DOHH2 (cell line): ENCODE data around the gene OR10A3.

ENCODE experiments used
- H3F3A ChIP-seq: fragments of 200-600 bp; sonication (generic), shearing (Covaris generic); 2 replicates; pipeline ENCODE4 v1.6.0; 2016; ENCODE audit warnings: antibody characterized with exemption, mild to moderate bottlenecking; ENCODE audit not compliant: control insufficient read depth, insufficient read depth
- H3K27ac ChIP-seq: fragments of 200-600 bp; sonication (generic); 2 replicates; pipeline ENCODE4 v1.5.1; 2014; ENCODE audit warnings: low read depth, mild to moderate bottlenecking, low read length, moderate library complexity
- H3K27me3 ChIP-seq: fragments of 200-600 bp; sonication (generic); 2 replicates; pipeline ENCODE4 v1.6.1; 2014; ENCODE audit warnings: mild to moderate bottlenecking, low read length, mixed read lengths; ENCODE audit not compliant: control insufficient read depth
- H3K36me3 ChIP-seq: fragments of 200-600 bp; sonication (generic); 2 replicates; pipeline ENCODE4 v1.6.1; 2014; ENCODE audit warnings: mild to moderate bottlenecking, low read length, moderate library complexity, mixed read lengths; ENCODE audit not compliant: control insufficient read depth
- H3K4me1 ChIP-seq: fragments of 200-600 bp; sonication (generic); 2 replicates; pipeline ENCODE4 v1.6.1; 2014; ENCODE audit warnings: mild to moderate bottlenecking, low read length, mixed read lengths; ENCODE audit not compliant: control insufficient read depth
- H3K4me2 ChIP-seq: fragments of 200-600 bp; sonication (generic); 2 replicates; pipeline ENCODE4 v1.6.0; 2014; ENCODE audit warnings: mild to moderate bottlenecking, low read length, moderate library complexity
- H3K4me3 ChIP-seq: fragments of 200-600 bp; sonication (generic); 2 replicates; pipeline ENCODE4 v1.5.1; 2014; ENCODE audit warnings: mild to moderate bottlenecking, low read length, mixed read lengths
- H3K79me2 ChIP-seq: fragments of 200-600 bp; sonication (generic); 2 replicates; pipeline ENCODE4 v1.6.1; 2014; ENCODE audit warnings: mild to moderate bottlenecking, low read length, mixed read lengths; ENCODE audit not compliant: control insufficient read depth
- H3K9me2 ChIP-seq: fragments of 200-600 bp; sonication (generic); replicated peaks from 2 replicates; pipeline ENCODE4 v1.6.1; 2014; ENCODE audit warnings: mild to moderate bottlenecking, low read length, mixed read lengths; ENCODE audit not compliant: control insufficient read depth
- H3K9me3 ChIP-seq: fragments of 200-600 bp; sonication (generic); 2 replicates; pipeline ENCODE4 v1.6.1; 2014; ENCODE audit warnings: antibody characterized with exemption, low read length, mixed read lengths; ENCODE audit not compliant: control insufficient read depth, insufficient read depth
- H4K20me1 ChIP-seq: fragments of 200-600 bp; sonication (generic); 2 replicates; pipeline ENCODE4 v1.6.0; 2014; ENCODE audit warnings: low read depth, mild to moderate bottlenecking, antibody characterized with exemption, low read length, moderate library complexity; ENCODE audit not compliant: control insufficient read depth, insufficient read depth
- CTCF ChIP-seq: fragments of 200-600 bp; sonication (generic); IDR thresholded peaks from one replicate; pipeline ENCODE4 v1.5.1; 2014; ENCODE audit warnings: antibody characterized with exemption, mild to moderate bottlenecking, low read depth, low read length; ENCODE audit not compliant: poor library complexity, severe bottlenecking
- EZH2phosphoT487 ChIP-seq: fragments of 200-600 bp; sonication (generic); IDR thresholded peaks from 2 replicates; pipeline ENCODE4 v1.6.1; 2017; ENCODE audit warnings: borderline replicate concordance, mild to moderate bottlenecking, antibody characterized with exemption, low read length, moderate library complexity, mixed read lengths

OR10A3 gene

GRCh38 chr11:7974668-7975067 lies 33.2 kb upstream of the OR10A3 start:
- no peaks in the 10 kb centered on the region for H3K36me3 ChIP-seq
- no peaks in the 10 kb centered on the region for H3K27me3 ChIP-seq
- H4K20me1 ChIP-seq, result no peaks in the 10 kb centered on the region
- no peaks in the 10 kb centered on the region for H3K79me2 ChIP-seq
- H3K9me3 ChIP-seq, result no peaks in the 10 kb centered on the region
- 0 out of 2 replicates have a peak, but pooled peaks cover 2% of the 10 kb centered on the region for H3K4me1 ChIP-seq
- H3K4me2 ChIP-seq, result no peak overlapping the region
- no peaks in the 10 kb centered on the region for H3K9me2 ChIP-seq
- TF ChIP-seq EZH2phosphoT487, result no peak
- TF ChIP-seq CTCF, result no peak
- H3K27ac ChIP-seq, result no peak overlapping the region
- no peak overlapping the region for H3K4me3 ChIP-seq
- no peaks in the 10 kb centered on the region for H3F3A ChIP-seq

GRCh38 chr11:7973011-7973410 lies 31.5 kb upstream of the OR10A3 start:
- Histone ChIP-seq H3K9me2 (no peaks in the 10 kb centered on the region), H3F3A (no peaks in the 10 kb centered on the region), H3K27ac (no peak overlapping the region), H3K4me3 (no peak overlapping the region), H3K79me2 (no peaks in the 10 kb centered on the region), H3K4me1 (0 out of 2 replicates have a peak, but pooled peaks cover 2% of the 10 kb centered on the region), H3K27me3 (no peaks in the 10 kb centered on the region), H4K20me1 (no peaks in the 10 kb centered on the region), H3K36me3 (no peaks in the 10 kb centered on the region), H3K9me3 (no peaks in the 10 kb centered on the region), H3K4me2 (no peak overlapping the region)
- TF ChIP-seq EZH2phosphoT487 (no peak), CTCF (no peak)

GRCh38 chr11:7971846-7972245 lies 30.3 kb upstream of the OR10A3 start:
- Histone ChIP-seq H3F3A (no peaks in the 10 kb centered on the region), H3K4me1 (no peaks in the 10 kb centered on the region), H3K4me3 (no peak overlapping the region), H3K36me3 (no peaks in the 10 kb centered on the region), H3K4me2 (no peak overlapping the region), H4K20me1 (no peaks in the 10 kb centered on the region), H3K27ac (no peak overlapping the region), H3K79me2 (no peaks in the 10 kb centered on the region), H3K9me2 (no peaks in the 10 kb centered on the region), H3K27me3 (no peaks in the 10 kb centered on the region), H3K9me3 (no peaks in the 10 kb centered on the region)
- TF ChIP-seq EZH2phosphoT487, result no peak
- no peak for TF ChIP-seq CTCF
